BJ (cell line): ENCODE data around the gene STMN1. TPM values are rescaled to one million over a fixed set of nuclear protein-coding genes. Genes with fewer than 3 reads are reported as not detected.

Experiments used
- CTCF ChIA-PET: fragments of 350-600 bp; formaldehyde crosslinking; extraction: SDS; loops from one replicate; lab custom pipeline; 2021; ENCODE audit warnings: antibody characterized with exemption, inconsistent platforms; lab: Yijun Ruan, JAX
- POLR2A ChIA-PET: fragments of 300-600 bp; sonication (Branson Sonifier 250); formaldehyde crosslinking; extraction: SDS; loops from one replicate; lab custom pipeline; 2021; ENCODE audit warnings: antibody characterized with exemption; lab: Charles Lee
- DNase-seq: peaks from one replicate; pipeline ENCODE4 v3.0.0-alpha.2; 2011; ENCODE audit warnings: low read depth
- H3K27me3 ChIP-seq: 2 replicates; pipeline ENCODE4 v1.6.0; 2011; ENCODE audit warnings: low read length; ENCODE audit not compliant: control insufficient read depth, insufficient read depth
- H3K36me3 ChIP-seq: 2 replicates; pipeline ENCODE4 v1.5.1; 2011; ENCODE audit warnings: low read length; ENCODE audit not compliant: control insufficient read depth, insufficient read depth
- H3K4me3 ChIP-seq: 2 replicates; pipeline ENCODE4 v1.5.1; 2011; ENCODE audit warnings: low read depth, mild to moderate bottlenecking, control low read depth, low read length
- CTCF ChIP-seq: IDR thresholded peaks from 2 replicates; pipeline ENCODE4 v1.5.1; 2011; ENCODE audit warnings: low read depth, mild to moderate bottlenecking, control low read depth, inconsistent platforms, low read length, moderate library complexity; ENCODE audit not compliant: insufficient read depth
- polyA plus RNA-seq: library from polyadenylated mRNA; depleted of rRNA; stranded (reverse); fragments of >200 nt; gene quantifications from 2 replicates; pipeline ENCODE4 v1.2.3, GENCODE V29; 2011

The STMN1 gene
- polyA plus RNA-seq, 1 experiment, result 57.1 TPM

- no peak overlapping the region for H3K4me3 ChIP-seq
- peaks cover 1% of the 10 kb centered on the region; the same call in 1 of the 2 replicates for H3K36me3 ChIP-seq
- ChIA-PET CTCF (interaction anchor here (0.5 to 13.9 kb wide), 40 partner anchors 9 to 446 kb away, joined by 3 to 308 read pairs (median 5); partner anchors contain the start of genes EXTL1, PAFAH2, PAQR7 and STMN1), POLR2A (interaction anchor here (1.0 to 1.8 kb wide), 2 partner anchors 18 to 102 kb away, joined by 5 to 12 read pairs; partner anchors contain the start of gene PAFAH2)
- DNase-seq, result peak; percentile 58
- H3K27me3 ChIP-seq, result no peaks in the 10 kb centered on the region
- TF ChIP-seq CTCF, result peak; percentile 98
Measured at GRCh38 chr1:25895365-25895990, 10.7 kb downstream of the STMN1 start.

- H3K4me3 ChIP-seq, result no peak overlapping the region
- DNase-seq, result no peak
- ChIA-PET CTCF (interaction anchor here (1.1 to 2.0 kb wide), 4 partner anchors 18 to 143 kb away, joined by 4 to 19 read pairs (median 6); partner anchors contain the start of genes PAFAH2 and PAQR7), POLR2A (interaction anchor here (0.9 to 1.0 kb wide), 2 partner anchors 10 to 104 kb away, joined by 3 to 22 read pairs; partner anchors contain the start of gene PAFAH2)
- H3K36me3 ChIP-seq, result no peaks in the 10 kb centered on the region
- no peak for TF ChIP-seq CTCF
- H3K27me3 ChIP-seq, result no peaks in the 10 kb centered on the region
Measured at GRCh38 chr1:25893116-25893515, 13.1 kb downstream of the STMN1 start.

GRCh38 chr1:25891606-25892005 is 14.6 kb downstream of the STMN1 start:
- no peak for DNase-seq
- POLR2A ChIA-PET, result interaction anchor here (0.5 to 0.7 kb wide), 2 partner anchors 106 to 1144 kb away, joined by 4 to 5 read pairs; partner anchors contain the start of gene PAFAH2
- no peak for TF ChIP-seq CTCF
- no peaks in the 10 kb centered on the region for H3K36me3 ChIP-seq
- no peaks in the 10 kb centered on the region for H3K27me3 ChIP-seq
- no peak overlapping the region for H3K4me3 ChIP-seq
- CTCF ChIA-PET, result interaction anchor here (0.8 to 2.2 kb wide), 4 partner anchors 9 to 283 kb away, joined by 3 to 19 read pairs (median 4); partner anchors contain the start of gene PAFAH2

- H3K27me3 ChIP-seq, result no peaks in the 10 kb centered on the region
- POLR2A ChIA-PET, result interaction anchor here (0.5 to 0.6 kb wide), 2 partner anchors 55 to 107 kb away, joined by 3 to 6 read pairs; partner anchors contain the start of gene PAFAH2
- H3K4me3 ChIP-seq, result no peak overlapping the region
- no peaks in the 10 kb centered on the region for H3K36me3 ChIP-seq
- CTCF ChIA-PET, result interaction anchor here (0.7 to 3.4 kb wide), 7 partner anchors 10 to 106 kb away, joined by 3 to 12 read pairs (median 4); partner anchors contain the start of gene PAQR7
- TF ChIP-seq CTCF, result no peak
- DNase-seq, result no peak
Measured at GRCh38 chr1:25890239-25891034, 15.8 kb downstream of the STMN1 start.
